Gastrocnemius medialis (tissue), 4 donors: ENCODE results near the gene SFT2D1. TPM values are rescaled to one million over a fixed set of nuclear protein-coding genes. Genes with fewer than 3 reads are reported as not detected.
A peak's percentile ranks its signal among the peaks of the same experiment; 100 is the strongest.

Experiments
- ATAC-seq, 2 donors: fragments of 150-250 bp; one replicate each; pipeline ENCODE4 v1.9.1; 2016
- DNase-seq, 2 donors: peaks; one replicate each; pipeline ENCODE4 v3.0.0-alpha.2; 2019
- H3K27ac ChIP-seq, 4 donors: fragments of 200-600 bp; sonication (generic); 1 replicate in 1 of 4; 2 replicates in 3 of 4; pipeline ENCODE4 v1.5.1; 2016 to 2018; ENCODE audit warnings: mild to moderate bottlenecking in 2 of 4, moderate library complexity in 1 of 4
- H3K27me3 ChIP-seq, 3 donors: fragments of 200-600 bp; sonication (generic) in 2 of 3; 1 replicate in 1 of 3; 2 replicates in 2 of 3; pipeline versions ENCODE4 v1.5.1 to v1.6.0; 2016 to 2019; ENCODE audit warnings: mild to moderate bottlenecking in 1 of 3, moderate library complexity in 1 of 3
- H3K36me3 ChIP-seq, 2 donors: fragments of 200-600 bp; sonication (generic) in 1 of 2; one replicate each; pipeline ENCODE4 v1.5.1; 2017 to 2018
- H3K4me1 ChIP-seq, 2 donors: fragments of 200-600 bp; sonication (generic) in 1 of 2; one replicate each; pipeline ENCODE4 v1.5.1; 2016 to 2017; ENCODE audit warnings: mild to moderate bottlenecking in 2 of 2
- H3K4me3 ChIP-seq, 4 donors: fragments of 200-600 bp; sonication (generic) in 3 of 4; 1 replicate in 1 of 4; 2 replicates in 3 of 4; pipeline ENCODE4 v1.5.1; 2016 to 2019; ENCODE audit warnings: mild to moderate bottlenecking in 2 of 4
- H3K9me3 ChIP-seq, 3 donors: fragments of 200-600 bp; sonication (generic) in 2 of 3; 1 replicate in 1 of 3; 2 replicates in 2 of 3; pipeline ENCODE4 v1.5.1; 2016 to 2019
- CTCF ChIP-seq, 5 experiments: fragments of 450-650 bp in 3 of 5; fragments of 200-600 bp in 2 of 5; sonication (generic) in 2 of 5; IDR thresholded peaks in 4 of 5; conservative IDR thresholded peaks in 1 of 5; 1 replicate in 4 of 5; 2 replicates in 1 of 5; pipeline ENCODE4 v1.5.1; 2016 to 2019; ENCODE audit warnings: antibody characterized with exemption in 5 of 5, mild to moderate bottlenecking in 3 of 5, moderate library complexity in 3 of 5
- POLR2A ChIP-seq, 2 donors: fragments of 450-650 bp; IDR thresholded peaks; one replicate each; pipeline ENCODE4 v1.6.1; 2017; ENCODE audit warnings: antibody characterized with exemption in 2 of 2, mild to moderate bottlenecking in 2 of 2, moderate library complexity in 2 of 2
- in situ Hi-C, 4 donors: fragments of 200-750 bp; cut with MboI; loops; one replicate each; pipeline versions ENCODE4 v1.15.0 to v1.8.0; 2017; ENCODE audit warnings: low sequenced_read_pairs in 4 of 4
- intact Hi-C: fragments of 100-400 bp; cut with DNase I; formaldehyde crosslinking; loops from one replicate; pipeline ENCODE4 v1.15.1; 2023; ENCODE audit warnings: low total_unique reads
- total RNA-seq, 4 donors: library from RNA; depleted of rRNA; stranded (reverse); fragments of >200 nt; gene quantifications; one replicate each; pipeline versions ENCODE4 v1.1.0 to v1.2.3, GENCODE V29; 2016

The SFT2D1 gene
- total RNA-seq, 4 donors from 2014 or later: 14.1 to 29.0 (median 16.8) TPM

DNA sequence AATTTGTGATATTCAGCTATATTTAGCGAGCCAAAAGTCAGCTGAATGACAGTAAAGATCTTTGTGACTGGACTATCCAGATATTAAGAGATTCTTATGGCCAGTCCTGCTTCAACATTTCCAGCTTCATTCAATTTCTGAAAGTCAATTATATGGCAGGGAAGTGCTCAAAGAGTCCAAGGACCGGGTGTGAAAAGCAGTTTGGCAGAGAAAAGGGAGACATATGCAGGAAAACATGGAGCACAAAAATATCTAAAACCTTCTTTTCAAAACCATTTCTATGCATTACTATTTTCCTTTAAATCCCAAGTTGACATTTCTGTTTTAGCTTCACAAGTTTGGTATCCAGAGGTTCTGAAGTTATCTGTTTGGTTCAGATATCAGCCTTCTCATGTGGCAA lies 35.4 kb upstream of the SFT2D1 start:
- no peaks in the 10 kb centered on the region for H3K36me3 ChIP-seq
- in situ Hi-C loops (no loop called here), intact Hi-C loops (no loop called here)
- no peak overlapping the region for H3K27ac ChIP-seq
- no peak for TF ChIP-seq CTCF (IDR thresholded peaks at IDR 0.05 in 4 of 5, conservative IDR thresholded peaks at IDR 0.05 in 1 of 5)
- TF ChIP-seq POLR2A (IDR thresholded peaks at IDR 0.05): no peak
- no peak overlapping the region for H3K4me3 ChIP-seq
- H3K4me1 ChIP-seq: peaks cover 25 to 38% of the 10 kb centered on the region in 2 donors
- no peaks in the 10 kb centered on the region for H3K9me3 ChIP-seq
- no peak for ATAC-seq
- DNase-seq: no peak
- H3K27me3 ChIP-seq: no peaks in the 10 kb centered on the region

GRCh38 chr6:166375013-166375412 lies 32.7 kb upstream of the SFT2D1 start:
- peaks cover 11 to 23% of the 10 kb centered on the region in 2 donors for H3K4me1 ChIP-seq
- no peak overlapping the region for H3K4me3 ChIP-seq
- in situ Hi-C loops (no loop called here), intact Hi-C loops (no loop called here)
- H3K9me3 ChIP-seq: no peaks in the 10 kb centered on the region
- ATAC-seq (no peak), DNase-seq (no peak)
- TF ChIP-seq POLR2A (IDR thresholded peaks at IDR 0.05): no peak
- no peak for TF ChIP-seq CTCF (IDR thresholded peaks at IDR 0.05 in 4 of 5, conservative IDR thresholded peaks at IDR 0.05 in 1 of 5)
- no peak overlapping the region for H3K27ac ChIP-seq
- H3K27me3 ChIP-seq: no peaks in the 10 kb centered on the region
- peaks cover 0 to 2% of the 10 kb centered on the region in 2 donors for H3K36me3 ChIP-seq

DNA sequence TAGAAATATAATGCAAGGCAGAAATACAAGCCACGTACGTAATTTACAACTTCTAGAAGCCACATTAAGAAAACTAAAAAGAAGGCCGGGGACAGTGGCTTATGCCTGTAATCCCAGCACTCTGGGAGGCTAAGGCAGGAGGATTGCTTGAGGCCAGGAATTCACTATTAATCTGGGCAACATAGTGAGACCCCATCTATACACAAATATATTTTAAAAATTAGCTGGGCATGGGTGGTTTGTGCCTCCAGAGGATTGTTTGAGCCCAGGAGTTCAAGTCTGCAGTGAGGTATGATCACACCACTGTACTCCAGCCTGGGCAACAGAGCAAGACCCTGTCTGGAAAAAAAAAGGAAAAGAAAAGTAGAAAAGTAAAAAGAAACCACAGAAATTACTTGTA lies 28.1 kb upstream of the SFT2D1 start:
- ATAC-seq: no peak

DNA sequence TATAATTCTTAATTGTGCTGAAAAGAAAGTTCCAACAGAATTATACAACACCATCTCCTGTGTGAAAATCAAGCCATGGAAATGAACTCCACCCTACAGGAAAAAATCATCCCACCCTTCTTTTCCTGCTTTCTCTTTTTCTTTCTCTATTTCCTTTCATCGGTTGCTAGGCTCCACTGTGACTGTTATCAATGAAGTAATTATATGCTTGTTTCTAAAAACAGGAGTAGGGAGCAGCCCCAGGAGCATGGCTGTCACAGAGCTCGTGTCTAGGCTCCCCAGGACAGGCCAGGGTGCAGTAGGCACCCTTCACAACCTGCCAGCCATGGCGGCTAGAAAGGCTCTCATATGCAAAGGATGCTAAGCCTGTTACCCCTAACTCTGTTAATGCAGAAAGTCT lies 27.4 kb upstream of the SFT2D1 start:
- no peak overlapping the region for H3K4me3 ChIP-seq
- intact Hi-C loops (no loop called here), in situ Hi-C loops (no loop called here)
- ATAC-seq (no peak), DNase-seq (no peak)
- H3K36me3 ChIP-seq: peaks cover 0 to 6% of the 10 kb centered on the region in 2 donors
- peaks cover 13 to 22% of the 10 kb centered on the region in 2 donors for H3K4me1 ChIP-seq
- H3K27ac ChIP-seq: no peak overlapping the region
- no peaks in the 10 kb centered on the region for H3K9me3 ChIP-seq
- no peak for TF ChIP-seq POLR2A (IDR thresholded peaks at IDR 0.05)
- TF ChIP-seq CTCF (IDR thresholded peaks at IDR 0.05 in 4 of 5, conservative IDR thresholded peaks at IDR 0.05 in 1 of 5): no peak
- no peaks in the 10 kb centered on the region for H3K27me3 ChIP-seq

More for the DNA sequence above, 28.1 kb upstream of the SFT2D1 start:
- Histone ChIP-seq H3K4me1 (peaks cover 6 to 15% of the 10 kb centered on the region in 2 donors), H3K27ac (no peak overlapping the region), H3K4me3 (no peak overlapping the region), H3K36me3 (peaks cover 0 to 6% of the 10 kb centered on the region in 2 donors), H3K9me3 (no peaks in the 10 kb centered on the region), H3K27me3 (no peaks in the 10 kb centered on the region)
- intact Hi-C loops (no loop called here), in situ Hi-C loops (no loop called here)
- no peak for TF ChIP-seq POLR2A (IDR thresholded peaks at IDR 0.05)
- no peak for DNase-seq

- H3K4me3 ChIP-seq: no peak overlapping the region
- peak overlapping the region in 1 of 4 donors; percentile 22 for H3K27ac ChIP-seq
- H3K36me3 ChIP-seq: peaks cover 0 to 6% of the 10 kb centered on the region in 2 donors
- in situ Hi-C loops (no loop called here), intact Hi-C loops (no loop called here)
- TF ChIP-seq POLR2A (IDR thresholded peaks at IDR 0.05) (no peak), CTCF (IDR thresholded peaks at IDR 0.05 in 4 of 5, conservative IDR thresholded peaks at IDR 0.05 in 1 of 5) (no peak)
- H3K27me3 ChIP-seq: no peaks in the 10 kb centered on the region
- DNase-seq (no peak), ATAC-seq (no peak)
- no peaks in the 10 kb centered on the region for H3K9me3 ChIP-seq
- peaks cover 25 to 33% of the 10 kb centered on the region in 2 donors for H3K4me1 ChIP-seq
Measured at GRCh38 chr6:166366921-166367320, 24.6 kb upstream of the SFT2D1 start.
